IMR-90 (cell line): ENCODE results near the gene SGK2. TPM values are rescaled to one million over a fixed set of nuclear protein-coding genes. Genes with fewer than 3 reads are reported as not detected.

Experiments
- ATAC-seq: fragments of 200-7000 bp; cut with Tn5 transposase; 2 replicates; pipeline ENCODE4 v1.9.1; 2020; ENCODE audit warnings: low read depth, mild to moderate bottlenecking, moderate library complexity
- BruUV-seq: library from RNA; stranded (reverse); fragments of 400-500 nt; replicated peaks from 2 replicates; lab custom pipeline; 2021; lab: Mats Ljungman, UMichigan
- CTCF ChIA-PET: fragments of 300-600 bp; formaldehyde crosslinking; extraction: SDS; loops from one replicate; lab custom pipeline; 2021; ENCODE audit warnings: antibody characterized with exemption; lab: Yijun Ruan, JAX
- POLR2A ChIA-PET: fragments of 300-600 bp; sonication (Branson Sonifier 250); formaldehyde crosslinking; loops from one replicate; lab custom pipeline; 2022; ENCODE audit warnings: antibody characterized with exemption; ENCODE audit not compliant: unreplicated experiment; lab: Charles Lee
- DNase-seq: peaks from one replicate; pipeline ENCODE4 v3.0.0; 2013
- H2AFZ ChIP-seq: replicated peaks from 2 replicates; pipeline ENCODE3; 2013; ENCODE audit warnings: low read length, mild to moderate bottlenecking; ENCODE audit not compliant: poor library complexity
- H2AK5ac ChIP-seq: 2 replicates; pipeline ENCODE4 v1.6.1; 2013; ENCODE audit warnings: low read depth, low read length, inconsistent platforms
- H2AK9ac ChIP-seq: replicated peaks from 2 replicates; pipeline ENCODE3; 2013; ENCODE audit warnings: mild to moderate bottlenecking, low read depth, low read length, moderate library complexity; ENCODE audit not compliant: poor library complexity
- H2BK120ac ChIP-seq: 2 replicates; pipeline ENCODE4 v1.6.1; 2013; ENCODE audit warnings: low read depth, low read length, inconsistent platforms
- H2BK15ac ChIP-seq: 3 replicates; pipeline ENCODE4 v1.6.1; 2013; ENCODE audit warnings: low read depth, low read length, inconsistent platforms
- H2BK20ac ChIP-seq: 2 replicates; pipeline ENCODE4 v1.6.1; 2013; ENCODE audit warnings: low read depth, mild to moderate bottlenecking, inconsistent platforms, low read length, moderate library complexity
- H2BK5ac ChIP-seq: 2 replicates; pipeline ENCODE4 v1.6.1; 2013; ENCODE audit warnings: mild to moderate bottlenecking, low read depth, low read length, inconsistent platforms; ENCODE audit not compliant: poor library complexity, severe bottlenecking
- H3K14ac ChIP-seq: replicated peaks from 2 replicates; pipeline ENCODE4 v1.6.1; 2013; ENCODE audit warnings: low read depth, low read length, inconsistent platforms
- H3K18ac ChIP-seq: 2 replicates; pipeline ENCODE4 v1.6.1; 2013; ENCODE audit warnings: low read depth, low read length, control low read depth
- H3K23ac ChIP-seq: 2 replicates; pipeline ENCODE4 v1.6.1; 2013; ENCODE audit warnings: low read depth, low read length, inconsistent platforms
- H3K27ac ChIP-seq: 2 replicates; pipeline ENCODE4 v1.5.1; 2013; ENCODE audit warnings: mild to moderate bottlenecking, control low read depth, low read length; ENCODE audit not compliant: insufficient read depth
- H3K27me3 ChIP-seq: 2 replicates; pipeline ENCODE4 v1.6.1; 2013; ENCODE audit warnings: low read length; ENCODE audit not compliant: control insufficient read depth, insufficient read depth
- H3K36me3 ChIP-seq: 2 replicates; pipeline ENCODE4 v1.6.1; 2013; ENCODE audit warnings: low read length, mixed read lengths; ENCODE audit not compliant: control insufficient read depth, insufficient read depth
- H3K4ac ChIP-seq: 2 replicates; pipeline ENCODE4 v1.6.1; 2013; ENCODE audit warnings: low read depth, low read length, inconsistent platforms
- H3K4me1 ChIP-seq: 2 replicates; pipeline ENCODE4 v1.6.1; 2013; ENCODE audit warnings: low read length, mixed read lengths; ENCODE audit not compliant: control insufficient read depth, insufficient read depth
- H3K4me2 ChIP-seq: 2 replicates; pipeline ENCODE4 v1.6.1; 2013; ENCODE audit warnings: low read depth, mild to moderate bottlenecking, control low read depth, low read length, moderate library complexity
- H3K4me3 ChIP-seq: 2 replicates; pipeline ENCODE4 v1.5.1; 2013; ENCODE audit warnings: low read depth, mild to moderate bottlenecking, control low read depth, low read length, moderate library complexity; ENCODE audit not compliant: insufficient read depth
- H3K56ac ChIP-seq: 2 replicates; pipeline ENCODE4 v1.6.1; 2013; ENCODE audit warnings: low read length, inconsistent platforms; ENCODE audit not compliant: insufficient read depth; ENCODE audit errors: extremely low read depth
- H3K79me1 ChIP-seq, 2 experiments: 2 replicates each; pipeline ENCODE4 v1.6.1; 2013; ENCODE audit warnings: low read length in 2 of 2, inconsistent platforms in 1 of 2, low read depth in 1 of 2
- H3K9ac ChIP-seq: 2 replicates; pipeline ENCODE4 v1.6.1; 2013; ENCODE audit warnings: low read depth, low read length, control low read depth
- H3K9me1 ChIP-seq: 2 replicates; pipeline ENCODE4 v1.6.1; 2013; ENCODE audit warnings: low read length, inconsistent platforms; ENCODE audit not compliant: insufficient read depth
- H3K9me3 ChIP-seq: 2 replicates; pipeline ENCODE4 v1.6.1; 2013; ENCODE audit warnings: low read length; ENCODE audit not compliant: control insufficient read depth, insufficient read depth
- H4K20me1 ChIP-seq: 2 replicates; pipeline ENCODE4 v1.6.1; 2013; ENCODE audit warnings: low read length, inconsistent platforms; ENCODE audit not compliant: insufficient read depth
- H4K5ac ChIP-seq: 2 replicates; pipeline ENCODE4 v1.6.1; 2013; ENCODE audit warnings: mild to moderate bottlenecking, low read depth, low read length, control low read depth
- H4K8ac ChIP-seq, 2 experiments: 2 replicates each; pipeline ENCODE4 v1.6.1; 2013; ENCODE audit warnings: low read depth in 2 of 2, low read length in 2 of 2, control low read depth in 1 of 2, inconsistent platforms in 1 of 2
- H4K91ac ChIP-seq: 2 replicates; pipeline ENCODE4 v1.6.1; 2013; ENCODE audit warnings: low read depth, low read length, inconsistent platforms; ENCODE audit not compliant: insufficient read depth
- BHLHE40 ChIP-seq: fragments of 150-350 bp; IDR thresholded peaks from 2 replicates; pipeline ENCODE4 v1.6.1; 2016; ENCODE audit warnings: mild to moderate bottlenecking, low read depth, low read length
- CEBPB ChIP-seq: IDR thresholded peaks from 2 replicates; pipeline ENCODE4 v1.6.1; 2012; ENCODE audit warnings: low read depth, low read length, improper control_type of control experiment
- CHD1 ChIP-seq: IDR thresholded peaks from 2 replicates; pipeline ENCODE4 v1.6.1; 2012; ENCODE audit warnings: low read depth, low read length, improper control_type of control experiment
- MAFK ChIP-seq: IDR thresholded peaks from 2 replicates; pipeline ENCODE4 v1.6.1; 2012; ENCODE audit warnings: low read depth, low read length, improper control_type of control experiment
- NFE2L2 ChIP-seq: fragments of 150-350 bp; IDR thresholded peaks from 2 replicates; pipeline ENCODE4 v1.6.1; 2016; ENCODE audit warnings: low read depth, mild to moderate bottlenecking, low read length
- RAD21 ChIP-seq: IDR thresholded peaks from 2 replicates; pipeline ENCODE4 v1.6.1; 2012; ENCODE audit warnings: low read length, improper control_type of control experiment
- RCOR1 ChIP-seq: IDR thresholded peaks from 2 replicates; pipeline ENCODE4 v1.6.1; 2012; ENCODE audit warnings: mild to moderate bottlenecking, low read length, improper control_type of control experiment; ENCODE audit not compliant: insufficient replicate concordance
- SMC3 ChIP-seq: fragments of 150-350 bp; IDR thresholded peaks from 2 replicates; pipeline ENCODE4 v1.6.1; 2016; ENCODE audit warnings: low read depth, mild to moderate bottlenecking, antibody characterized with exemption, low read length, moderate library complexity
- WGBS, 2 experiments: methylation state at CpG; one replicate each; pipeline versions ENCODE4 v1.1.5 to v1.1.7; 2013; ENCODE audit warnings: missing lambda C conversion rate in 2 of 2; ENCODE audit not compliant: insufficient read length in 1 of 2; ENCODE audit errors: extremely low coverage in 2 of 2; 5-methylcytosine and 5-hydroxymethylcytosine counted together
- dilution Hi-C: fragments of 300-500 bp; cut with HindIII; formaldehyde crosslinking; loops from one replicate; pipeline ENCODE4 v1.14.3; 2018; ENCODE audit warnings: low sequenced_read_pairs; ENCODE audit not compliant: unreplicated experiment
- in situ Hi-C: fragments of 300-500 bp; cut with MboI; formaldehyde crosslinking; loops from 3 replicates; pipeline ENCODE4 v1.14.3; 2019; ENCODE audit warnings: low sequenced_read_pairs, inconsistent platforms, mixed read lengths
- intact Hi-C: fragments of 100-400 bp; cut with micrococcal nuclease; formaldehyde crosslinking; loops from 2 replicates; pipeline ENCODE4 v1.10.0; 2022
- polyA plus RNA-seq, 3 experiments: library from polyadenylated mRNA; depleted of rRNA; stranded (reverse); fragments of >200 nt; gene quantifications; 2 replicates each; pipeline ENCODE4 v1.2.3, GENCODE V29; 2012; ENCODE audit warnings: low replicate concordance in 1 of 3
- total RNA-seq: library from RNA; depleted of rRNA; stranded (reverse); fragments of >200 nt; gene quantifications from 2 replicates; pipeline ENCODE4 v1.2.3, GENCODE V29; 2012
- TF ChIP-seq, protein P1 (sequence below): conservative IDR thresholded peaks from 2 replicates; pipeline ENCODE4 v1.5.1; 2012; ENCODE audit warnings: mild to moderate bottlenecking, low read depth, low read length, improper control_type of control experiment

The SGK2 gene
- total and polyA plus RNA-seq, 2 of the 4 experiments (the other 2 are of a cell fraction): under 0.01 to 0.10 TPM

DNA sequence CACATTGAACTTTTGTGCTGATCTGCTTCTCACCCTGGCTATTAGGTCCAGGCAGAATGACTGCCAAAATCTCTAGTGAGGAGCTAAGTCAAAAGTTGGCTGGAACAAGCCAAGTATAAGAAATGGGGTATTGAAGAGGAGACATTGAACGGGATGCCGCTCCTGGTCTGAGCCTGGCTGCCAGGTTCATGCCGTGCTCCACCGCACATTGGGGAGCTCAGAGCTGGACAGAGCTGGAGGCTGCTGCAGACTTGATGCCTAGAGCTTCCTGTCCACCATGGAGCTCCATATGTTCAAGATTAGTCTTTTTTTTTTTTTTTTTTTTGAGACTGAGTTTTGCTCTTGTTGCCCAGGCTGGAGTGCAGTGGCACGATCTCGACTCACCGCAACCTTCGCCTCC lies 27.8 kb downstream of the SGK2 start:
- Histone ChIP-seq H2BK20ac (no peak overlapping the region), H2BK120ac (no peak overlapping the region), H4K8ac (no peak overlapping the region), H2BK5ac (no peak overlapping the region), H4K91ac (no peak overlapping the region), H3K79me1 (peaks cover 8% of the 10 kb centered on the region in 2 experiments; a peak in 3 of 4 replicates), H3K9me3 (no peaks in the 10 kb centered on the region), H3K4me3 (no peak overlapping the region), H3K56ac (no peak overlapping the region), H3K27me3 (no peaks in the 10 kb centered on the region), H3K4ac (no peak overlapping the region), H3K27ac (no peak overlapping the region), H3K36me3 (no peaks in the 10 kb centered on the region), H3K18ac (no peak overlapping the region), H3K14ac (no peak overlapping the region), H2AFZ (no peak overlapping the region), H2AK5ac (no peak overlapping the region), H3K4me1 (peaks cover 11% of the 10 kb centered on the region), H4K5ac (no peak overlapping the region), H2BK15ac (no peak overlapping the region), H2AK9ac (no peak overlapping the region), H3K9ac (no peak overlapping the region), H3K4me2 (no peak overlapping the region), H4K20me1 (no peaks in the 10 kb centered on the region), H3K23ac (no peak overlapping the region), H3K9me1 (peaks cover 7% of the 10 kb centered on the region)
- intact Hi-C loops: no loop called here
- in situ Hi-C loops: no loop called here
- dilution Hi-C loops: no loop called here
- DNase-seq: no peak
- ChIA-PET POLR2A (no interaction called here), CTCF (interaction anchor here (1.9 kb wide), 1 partner anchor 49 kb away, joined by 6 read pairs; no protein-coding TSS in a partner anchor)
- BruUV-seq: no TSS peak
- ATAC-seq: no peak
- no peak for TF ChIP-seq RAD21
- no peak for TF ChIP-seq NFE2L2
- no peak for TF ChIP-seq RCOR1
- TF ChIP-seq BHLHE40: no peak
- TF ChIP-seq, protein P1, sequence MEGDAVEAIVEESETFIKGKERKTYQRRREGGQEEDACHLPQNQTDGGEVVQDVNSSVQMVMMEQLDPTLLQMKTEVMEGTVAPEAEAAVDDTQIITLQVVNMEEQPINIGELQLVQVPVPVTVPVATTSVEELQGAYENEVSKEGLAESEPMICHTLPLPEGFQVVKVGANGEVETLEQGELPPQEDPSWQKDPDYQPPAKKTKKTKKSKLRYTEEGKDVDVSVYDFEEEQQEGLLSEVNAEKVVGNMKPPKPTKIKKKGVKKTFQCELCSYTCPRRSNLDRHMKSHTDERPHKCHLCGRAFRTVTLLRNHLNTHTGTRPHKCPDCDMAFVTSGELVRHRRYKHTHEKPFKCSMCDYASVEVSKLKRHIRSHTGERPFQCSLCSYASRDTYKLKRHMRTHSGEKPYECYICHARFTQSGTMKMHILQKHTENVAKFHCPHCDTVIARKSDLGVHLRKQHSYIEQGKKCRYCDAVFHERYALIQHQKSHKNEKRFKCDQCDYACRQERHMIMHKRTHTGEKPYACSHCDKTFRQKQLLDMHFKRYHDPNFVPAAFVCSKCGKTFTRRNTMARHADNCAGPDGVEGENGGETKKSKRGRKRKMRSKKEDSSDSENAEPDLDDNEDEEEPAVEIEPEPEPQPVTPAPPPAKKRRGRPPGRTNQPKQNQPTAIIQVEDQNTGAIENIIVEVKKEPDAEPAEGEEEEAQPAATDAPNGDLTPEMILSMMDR: no peak
- TF ChIP-seq MAFK: no peak
- TF ChIP-seq SMC3: no peak
- no peak for TF ChIP-seq CHD1
- TF ChIP-seq CEBPB: no peak
- WGBS, 2 experiments: 75% methylated on average over 4 of the region's 8 CpGs; no CpG with 5 or more reads in 1 of the 2 experiments
